Skin of body (tissue), 2 donors: ENCODE data around the gene USP6NL. TPM values are rescaled to one million over a fixed set of nuclear protein-coding genes. Genes with fewer than 3 reads are reported as not detected.

Experiments
- DNase-seq: peaks from one replicate; lab custom pipeline; 2025; lab: John Stamatoyannopoulos, UW
- total RNA-seq: library from RNA; depleted of rRNA; stranded (reverse); fragments of >200 nt; gene quantifications from one replicate; pipeline ENCODE4 v1.2.3, GENCODE V29; 2014

Gene USP6NL
- total RNA-seq, 1 donor from 2014 or later: 23.6 TPM

DNA sequence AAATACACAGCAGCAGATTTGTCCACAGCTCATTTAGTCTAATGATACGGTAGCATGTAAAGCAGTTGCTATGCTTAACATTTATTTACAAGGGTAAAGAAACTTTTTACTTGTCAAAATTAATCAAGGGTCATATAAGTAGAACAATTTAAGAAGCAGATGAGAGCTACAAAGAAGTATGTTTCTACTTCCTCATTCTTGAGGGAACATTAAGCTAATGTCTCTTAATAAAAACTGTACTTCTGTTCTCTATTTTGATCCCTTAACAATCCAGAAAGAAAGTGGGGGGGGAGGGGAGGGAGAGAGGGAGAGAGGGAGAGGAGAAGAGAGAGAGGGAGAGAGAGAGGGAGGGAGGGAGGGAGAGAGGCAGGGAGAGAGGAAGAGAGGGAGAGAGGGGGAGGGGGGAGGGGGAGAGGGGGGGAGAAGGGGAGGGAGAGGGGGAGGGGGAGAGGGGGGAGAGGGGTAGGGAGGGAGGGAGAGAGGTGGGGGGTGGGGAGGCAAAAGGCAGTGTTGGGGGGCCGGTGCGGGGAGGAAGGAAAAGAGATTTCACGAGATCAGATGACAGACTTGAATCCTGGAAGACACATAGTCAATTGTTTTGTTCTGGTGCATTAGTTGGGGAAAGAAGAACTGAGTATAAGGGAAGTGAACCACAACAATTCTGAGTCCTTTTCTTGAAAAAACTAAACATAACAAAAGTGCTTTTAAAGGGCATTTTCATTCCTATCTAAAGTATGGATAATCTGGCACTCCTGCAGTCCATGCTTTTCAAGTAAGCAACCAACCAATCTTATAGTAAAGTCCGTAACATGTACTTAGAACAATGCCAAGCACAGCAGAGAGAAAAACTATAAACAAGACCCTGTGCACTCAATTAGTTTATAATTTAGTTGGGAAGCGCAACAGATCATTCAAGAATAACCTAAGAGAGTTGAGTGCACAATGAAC lies 128.0 kb downstream of the USP6NL start:
- no peak for DNase-seq

DNA sequence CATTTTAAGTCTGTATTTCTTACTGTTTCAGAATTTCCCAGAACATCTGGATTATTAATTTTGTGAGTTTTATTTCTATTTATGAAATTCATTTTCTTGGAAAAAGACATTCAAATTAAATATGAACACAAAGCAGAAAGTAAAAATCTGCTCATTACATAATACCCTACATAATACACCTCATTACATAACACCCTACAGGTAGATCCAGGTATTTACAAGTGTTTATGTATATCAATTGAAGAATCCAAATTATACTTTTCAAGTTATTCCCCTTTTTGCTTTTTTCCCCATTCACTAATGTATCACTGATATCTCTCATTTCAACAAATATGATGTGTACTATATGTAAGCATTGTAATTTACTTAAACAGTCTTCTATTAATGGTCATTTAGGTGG lies 129.1 kb downstream of the USP6NL start:
- DNase-seq: no peak

DNA sequence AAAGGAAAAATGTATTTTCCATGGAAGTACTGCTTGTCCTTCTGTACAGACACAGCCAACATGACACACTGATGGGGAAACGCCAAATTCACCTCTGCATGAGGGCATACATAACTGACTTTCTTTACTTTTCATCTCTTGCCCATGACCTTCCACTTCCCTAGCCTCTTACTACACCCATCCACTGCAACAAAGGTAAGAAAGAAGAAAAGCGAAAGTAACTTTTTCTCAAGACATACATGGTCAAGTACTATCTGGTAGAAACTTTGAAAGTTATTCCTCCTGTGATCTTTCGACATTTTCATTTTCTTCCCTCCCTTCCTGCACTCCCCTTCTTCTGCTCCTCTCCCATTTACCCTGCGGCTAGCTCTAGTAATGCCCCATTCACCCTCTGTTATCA lies 130.8 kb downstream of the USP6NL start:
- DNase-seq: no peak

DNA sequence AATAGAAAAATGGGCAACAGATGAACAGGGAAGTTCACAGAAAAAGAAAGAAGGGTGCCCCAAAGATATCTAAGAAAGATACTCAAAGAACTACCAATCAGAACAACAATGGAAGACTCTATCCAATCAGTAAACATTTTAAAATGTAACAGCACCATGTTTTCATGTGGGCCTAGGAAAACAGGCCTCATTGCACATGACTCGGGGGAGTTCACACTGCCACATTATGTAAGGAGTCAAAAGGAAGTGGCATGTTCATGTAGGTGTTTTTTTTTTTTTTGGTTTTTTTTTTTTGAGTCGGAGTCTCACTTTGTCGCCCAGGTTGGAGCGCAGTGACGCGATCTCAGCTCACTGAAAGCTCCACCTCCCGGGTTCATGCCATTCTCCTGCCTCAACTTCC lies 132.2 kb downstream of the USP6NL start:
- DNase-seq: no peak

DNA sequence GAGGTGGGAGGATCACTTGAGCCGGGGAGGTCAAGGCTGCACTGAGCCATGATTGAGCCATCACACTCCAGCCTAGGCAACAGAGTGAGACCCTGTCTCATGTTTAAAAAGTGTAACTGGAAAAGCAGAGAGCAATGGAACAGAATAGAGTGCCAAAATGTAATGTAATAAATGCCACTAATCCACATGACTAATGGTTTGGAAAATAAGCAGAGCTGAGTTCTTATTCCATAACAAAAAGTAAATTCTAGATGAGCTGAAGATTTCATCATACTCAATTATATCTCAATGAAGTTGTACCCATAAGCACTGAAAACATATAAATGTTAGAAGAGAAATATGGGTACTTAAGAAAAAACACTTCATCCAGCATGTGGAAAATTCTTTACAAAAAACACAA lies 132.6 kb downstream of the USP6NL start:
- DNase-seq: no peak

DNA sequence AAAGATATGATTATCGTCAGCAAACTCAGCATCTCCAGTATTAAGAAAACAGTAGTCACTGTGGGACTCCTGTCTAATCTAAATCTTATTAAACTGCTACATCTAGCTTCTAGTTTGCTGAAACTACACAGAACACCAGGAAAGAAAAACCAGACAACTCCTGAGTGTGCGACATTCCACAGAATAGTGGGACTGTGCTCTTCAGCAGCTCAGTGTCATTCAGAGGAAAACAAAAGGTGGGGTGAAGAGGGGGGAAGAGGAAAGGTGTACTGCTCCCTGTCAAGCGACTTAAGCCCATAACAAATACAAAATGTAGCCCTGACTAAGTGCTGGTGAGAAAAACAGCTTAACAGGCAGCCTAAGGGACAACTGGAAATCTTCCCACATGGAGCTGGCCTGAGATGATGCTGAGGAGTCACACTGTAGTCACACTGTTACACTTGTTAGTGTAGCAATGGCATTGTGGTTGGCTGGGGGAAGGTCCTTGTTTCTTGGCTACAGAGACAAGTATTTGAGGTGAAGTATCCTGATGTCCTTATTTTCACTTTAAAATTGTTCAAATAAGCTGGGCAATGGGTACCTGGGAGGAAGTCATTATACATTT lies 135.5 kb downstream of the USP6NL start:
- no peak for DNase-seq

DNA sequence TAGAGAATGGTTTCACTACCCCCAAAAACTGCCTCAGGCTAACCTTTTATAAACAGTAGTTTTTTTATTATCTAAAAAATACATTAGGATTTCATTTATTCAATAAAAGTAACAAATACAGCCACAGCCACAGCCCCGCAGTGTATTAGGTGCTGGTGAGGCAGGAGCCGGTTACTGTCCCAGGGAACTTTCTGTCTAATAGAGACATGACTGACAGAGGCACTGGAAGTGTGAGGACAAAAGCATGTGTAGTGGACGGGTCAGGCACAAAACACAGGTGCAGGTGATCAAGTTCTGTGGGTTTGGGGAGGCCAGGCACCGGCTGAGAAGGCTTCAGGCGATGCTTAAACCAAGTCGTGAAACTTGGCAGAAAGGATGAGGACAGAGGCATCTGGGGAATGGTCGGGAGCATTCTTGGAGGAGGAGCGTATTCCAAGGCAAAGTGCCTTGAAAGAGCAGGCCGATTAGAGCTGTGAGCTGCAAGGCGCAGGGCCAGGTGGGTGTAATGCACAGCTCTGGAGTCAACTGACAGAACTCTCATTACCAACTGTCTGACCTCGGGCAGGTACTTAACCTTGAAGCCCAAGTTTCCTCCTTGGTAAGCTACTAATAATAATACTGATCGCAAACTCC lies 138.2 kb downstream of the USP6NL start:
- no peak for DNase-seq

DNA sequence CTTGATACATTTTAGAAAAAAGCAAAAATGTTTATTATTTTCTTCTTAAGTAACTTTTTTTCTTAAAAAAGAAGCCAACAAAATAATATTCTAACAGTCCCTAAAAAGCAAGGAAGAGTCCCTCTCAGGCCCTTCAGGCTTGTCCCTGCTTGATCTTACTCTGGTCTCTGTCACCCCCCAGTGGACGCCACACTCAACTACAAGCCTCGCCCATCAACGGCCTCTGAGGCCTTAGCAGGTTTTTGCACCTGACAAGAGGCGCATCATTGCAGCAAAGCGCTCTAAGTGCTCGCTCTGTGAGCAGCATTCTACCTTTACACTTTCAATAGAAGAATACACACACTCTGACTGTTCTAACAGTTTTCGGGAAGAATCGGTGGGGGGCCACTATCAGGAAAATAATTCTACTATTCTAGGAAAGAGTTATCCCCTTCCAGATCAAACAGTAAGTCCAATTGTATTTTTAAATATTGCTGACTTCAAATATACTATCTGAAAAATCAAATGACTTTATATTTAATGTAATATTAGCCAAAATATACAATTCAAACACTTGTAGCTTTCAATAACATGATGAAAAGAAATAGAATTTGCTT lies 139.2 kb downstream of the USP6NL start:
- DNase-seq: peak; percentile 48

DNA sequence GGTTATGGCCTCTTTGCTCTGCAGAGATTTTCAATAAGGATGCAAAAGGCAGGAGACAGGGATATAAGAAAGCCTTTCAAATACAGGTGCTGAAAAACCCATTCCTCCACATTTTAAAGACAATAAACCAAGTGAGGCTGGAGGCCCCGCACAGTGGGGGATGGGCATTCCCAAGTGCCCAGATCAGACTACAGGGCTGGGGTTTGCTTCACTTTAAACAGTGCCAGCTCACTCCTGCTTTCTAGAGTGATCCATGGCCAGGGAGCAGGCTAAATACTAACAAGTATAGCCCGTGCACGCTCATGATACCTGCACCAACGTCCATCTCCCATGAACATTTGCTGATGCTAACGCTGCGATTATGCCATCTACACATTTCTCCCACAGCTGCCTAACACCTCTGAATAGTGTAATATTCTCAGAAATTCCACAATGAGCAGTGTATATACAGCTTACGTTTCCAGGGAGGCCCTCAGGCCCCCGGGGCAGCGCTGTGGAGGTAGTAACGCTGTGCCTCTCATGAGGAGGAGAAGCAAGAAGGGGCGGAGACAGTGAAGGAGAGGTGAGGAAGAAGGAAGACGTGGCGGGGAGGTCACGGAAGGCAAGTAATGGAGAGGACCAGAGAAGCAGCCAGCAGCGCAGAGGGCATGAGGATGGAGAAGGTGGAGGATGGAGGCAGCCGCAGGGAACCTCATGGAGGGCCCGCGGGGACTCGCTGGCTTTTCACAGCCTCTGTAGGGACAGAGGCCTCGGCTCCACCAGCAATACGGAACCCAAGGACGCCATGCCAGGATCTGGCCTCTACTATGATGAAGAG lies 141.7 kb downstream of the USP6NL start:
- no peak for DNase-seq

DNA sequence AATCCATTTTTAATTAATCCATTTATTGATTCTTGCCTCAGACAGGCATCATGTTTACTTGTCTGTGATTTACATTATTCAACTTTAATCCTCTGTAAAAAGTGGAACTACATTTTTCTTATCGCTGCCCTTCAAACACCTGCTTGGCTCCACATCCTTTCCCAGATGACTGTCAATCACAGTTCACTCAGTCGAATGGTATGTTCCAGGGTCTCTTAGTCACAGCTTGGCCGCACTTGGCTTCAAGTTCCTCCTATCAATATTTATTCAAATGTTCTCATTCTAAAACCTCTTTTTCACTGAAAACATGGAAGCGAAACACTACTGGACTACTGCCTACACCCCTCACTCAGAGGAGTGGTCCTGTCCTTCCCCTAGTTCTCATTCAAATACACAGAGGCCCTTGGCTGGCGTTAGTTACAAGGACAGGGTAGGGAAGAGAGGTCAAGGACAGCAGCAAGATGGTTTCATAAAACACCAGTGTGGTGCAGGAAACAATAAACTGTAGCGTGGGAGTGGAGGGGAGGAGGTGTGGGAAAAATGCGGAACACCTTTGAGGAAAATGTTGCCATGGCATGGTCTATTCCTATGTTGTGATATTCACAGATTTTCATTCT lies 143.2 kb downstream of the USP6NL start:
- no peak for DNase-seq

DNA sequence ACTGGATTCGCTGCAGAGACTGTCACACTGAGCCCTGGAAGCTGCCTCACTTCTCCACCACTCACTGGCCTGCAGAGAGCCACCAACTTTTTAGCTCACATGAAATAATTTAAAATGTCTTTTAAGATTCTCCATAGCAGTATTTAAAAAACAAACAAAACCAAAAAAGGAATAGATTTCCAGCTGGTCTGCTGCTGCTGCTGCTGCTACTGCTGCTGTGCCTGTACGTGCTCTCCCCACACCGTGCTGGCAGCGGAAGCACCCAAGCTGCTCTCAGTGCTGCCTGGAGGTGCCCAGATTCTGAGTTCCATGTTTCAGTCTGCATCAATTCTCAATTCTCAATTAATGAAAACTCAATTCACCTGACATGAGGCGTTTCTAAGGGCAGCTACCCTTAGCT lies 146.0 kb downstream of the USP6NL start:
- no peak for DNase-seq

DNA sequence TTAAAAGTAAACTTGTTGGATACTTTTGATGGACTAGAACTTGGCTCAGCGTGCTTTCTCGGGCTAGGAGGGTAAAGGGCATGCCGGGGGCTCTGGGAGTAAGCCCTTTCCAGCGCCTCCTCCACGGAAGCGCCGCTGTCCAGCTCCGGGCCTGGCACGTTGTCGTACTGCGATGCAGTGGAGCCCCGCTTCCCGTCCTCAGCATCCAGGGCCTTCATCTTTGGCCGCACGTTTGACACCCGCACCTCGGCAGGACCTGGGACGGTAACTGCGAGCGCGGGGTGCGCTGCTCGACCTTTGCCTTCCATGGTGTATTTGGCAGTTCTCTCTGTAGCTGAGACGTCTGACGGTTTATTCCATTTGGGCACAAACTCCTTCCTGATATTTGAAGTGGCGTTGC lies 148.3 kb downstream of the USP6NL start:
- no peak for DNase-seq

DNA sequence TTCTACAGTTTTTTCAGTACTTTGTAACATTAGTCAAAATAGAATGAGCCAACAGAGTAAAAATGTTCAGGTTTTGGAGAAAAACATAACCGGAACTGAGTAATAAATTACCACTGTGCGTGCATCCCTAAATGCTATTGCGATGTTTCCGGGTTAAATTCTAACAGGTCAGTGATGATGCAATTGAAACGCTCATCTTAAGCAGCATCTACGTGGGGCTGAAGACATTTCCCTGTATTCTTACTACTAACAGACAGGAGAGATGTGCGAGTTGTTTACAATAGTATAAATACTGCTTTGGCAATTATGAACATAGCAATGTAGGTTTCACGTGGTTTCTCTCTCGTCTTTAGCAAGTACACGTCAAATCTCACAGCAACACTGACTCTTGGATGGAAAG lies 149.4 kb downstream of the USP6NL start:
- DNase-seq: no peak

DNA sequence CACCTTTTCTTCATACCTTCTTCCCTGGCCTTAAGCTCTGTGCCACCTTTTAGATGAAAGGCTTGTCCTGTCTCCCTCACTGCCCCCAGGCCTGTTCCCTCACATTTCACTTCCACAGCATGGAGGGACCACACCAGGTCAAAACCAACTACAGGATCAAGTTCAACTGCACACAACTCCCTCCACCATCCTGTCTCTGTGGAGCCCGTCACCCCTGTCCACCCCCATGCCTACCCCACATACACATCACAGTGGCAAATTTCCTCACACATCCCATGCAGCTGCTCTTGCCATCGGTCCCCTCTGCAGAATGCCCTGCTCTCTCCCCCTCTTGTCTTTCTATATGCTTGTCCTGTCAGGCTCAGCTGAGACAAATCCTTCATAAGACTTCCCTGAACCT lies 154.1 kb downstream of the USP6NL start:
- no peak for DNase-seq

DNA sequence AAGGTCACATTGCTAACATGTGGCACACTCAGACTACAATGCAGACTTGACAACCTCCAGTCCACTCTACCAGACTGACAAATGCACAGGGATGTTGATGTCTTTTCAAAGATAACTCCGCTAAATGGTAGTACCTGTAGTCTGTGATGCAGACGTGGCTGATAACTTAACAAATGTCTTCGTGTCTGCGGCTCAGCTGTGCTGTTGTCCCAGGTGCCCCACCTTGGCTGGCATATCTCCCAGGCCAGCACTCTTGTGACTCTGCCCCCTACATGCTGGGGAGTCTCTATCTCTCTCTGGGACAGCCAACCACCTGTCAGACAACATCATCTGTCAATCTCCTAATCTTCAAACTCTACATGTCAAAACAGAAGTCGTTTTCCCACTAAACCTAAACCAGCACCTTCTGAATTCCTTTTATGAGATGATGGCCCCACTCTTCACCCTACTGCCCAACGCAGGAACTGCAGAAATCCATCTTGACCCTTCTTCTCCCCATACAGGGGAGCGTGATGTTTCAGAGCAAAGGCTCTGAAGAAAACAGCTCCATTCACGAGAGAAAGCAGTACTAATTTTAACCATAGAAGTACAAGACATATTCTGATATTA lies 156.4 kb downstream of the USP6NL start:
- DNase-seq: no peak

DNA sequence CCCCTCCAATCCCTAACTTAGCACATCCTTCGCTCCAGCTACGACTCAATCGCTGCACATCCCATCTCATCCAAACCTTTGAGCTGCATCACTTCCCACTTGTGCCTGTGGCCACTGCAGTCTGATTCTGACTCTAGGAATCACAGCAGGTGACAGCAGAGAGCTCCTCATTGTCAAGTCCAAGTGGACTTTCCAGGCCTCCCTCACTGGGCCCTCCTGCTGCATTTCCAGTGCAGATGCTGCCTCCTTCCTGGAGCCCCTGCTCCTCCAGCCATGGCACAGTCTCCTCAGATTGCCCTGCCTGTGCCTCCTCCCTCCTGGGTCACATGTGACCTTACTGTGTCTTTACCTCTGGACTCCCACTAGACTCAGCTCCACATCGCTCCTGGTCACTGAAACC lies 157.3 kb downstream of the USP6NL start:
- DNase-seq: no peak

DNA sequence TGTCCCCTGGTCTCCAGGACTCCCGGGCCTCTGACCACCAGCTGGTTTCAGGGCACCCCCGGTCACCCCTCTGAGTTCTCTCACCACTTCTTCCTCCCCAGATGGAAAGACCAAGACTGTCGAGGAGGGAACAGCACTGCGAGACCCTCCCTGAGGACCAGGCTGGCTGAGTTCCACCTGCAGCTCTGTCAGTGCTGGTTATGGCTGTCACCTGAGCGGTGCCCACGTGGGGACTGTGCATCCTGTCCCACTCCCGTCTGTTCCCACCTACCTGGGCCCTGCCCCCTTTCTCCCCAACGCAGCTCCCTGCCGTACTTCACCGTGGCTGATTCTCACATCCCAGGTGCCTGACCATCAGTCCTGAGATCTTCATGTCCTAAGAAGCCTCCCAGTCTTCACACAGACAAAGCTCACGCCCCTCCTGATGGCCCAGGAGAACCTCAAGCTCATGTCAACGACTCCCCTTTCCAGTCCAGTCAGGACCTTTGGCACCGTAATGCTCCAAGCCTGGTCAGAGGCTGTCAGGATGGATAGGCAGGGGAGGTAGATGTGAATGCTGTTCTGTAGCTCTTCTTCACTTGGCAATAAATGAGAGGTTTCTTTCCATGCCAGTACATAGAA lies 159.7 kb downstream of the USP6NL start:
- no peak for DNase-seq

DNA sequence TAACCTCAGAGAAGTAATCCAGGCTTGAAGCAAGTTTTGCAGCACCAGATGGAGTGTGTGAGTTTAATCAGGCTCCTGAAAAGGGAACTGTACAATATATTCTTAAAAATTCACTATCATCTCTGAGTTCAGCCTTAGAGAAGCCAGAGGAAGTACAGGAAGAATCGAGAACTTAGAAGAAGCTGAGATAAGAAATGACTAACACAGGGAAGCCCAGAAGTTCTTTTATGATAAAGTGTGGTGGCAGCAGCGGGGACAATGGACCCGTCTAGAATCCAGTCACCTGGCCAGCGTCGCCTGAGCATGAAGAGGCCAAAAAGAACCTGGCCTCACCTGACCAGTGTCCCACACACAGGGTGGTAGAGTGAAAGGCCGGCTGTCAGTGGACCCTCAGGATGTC lies 161.0 kb downstream of the USP6NL start:
- DNase-seq: no peak

DNA sequence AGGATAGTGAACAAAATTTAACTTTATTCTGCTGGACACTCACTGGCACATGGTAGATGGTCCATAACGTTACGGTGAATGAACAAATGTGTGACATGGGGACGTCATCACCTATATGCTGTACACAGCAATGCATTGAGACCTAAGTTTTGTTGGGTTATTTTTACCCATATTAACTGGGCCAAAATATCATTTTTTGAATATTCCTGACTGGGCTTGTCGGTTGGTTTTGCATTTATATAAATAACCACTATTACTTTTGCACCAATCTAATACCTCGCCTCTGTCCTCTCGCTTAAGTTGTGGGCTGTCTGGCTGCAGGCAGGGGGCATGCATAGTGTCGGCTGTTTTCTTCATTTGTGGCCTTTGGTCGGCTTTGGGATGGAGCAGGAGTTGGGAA lies 161.7 kb downstream of the USP6NL start:
- DNase-seq: no peak
